Central memory CD8-positive, alpha-beta T cell (primary cell): ENCODE results near the gene UBE3A.

Experiments
- ATAC-seq: fragments of 150-1000 bp; cut with Tn5 transposase; replicated peaks from 2 replicates; pipeline ENCODE4 v1.10.0; 2022; ENCODE audit warnings: mild to moderate bottlenecking, moderate FRiP score, moderate number of reproducible peaks; ENCODE audit not compliant: poor library complexity, severe bottlenecking; ENCODE audit errors: extremely low read depth
- DNase-seq, 2 donors: peaks; one replicate each; pipeline ENCODE4 v3.0.0; 2021; ENCODE audit warnings: low spot score in 2 of 2
- H3K27ac Mint-ChIP-seq: one replicate; pipeline ENCODE4 v1.8.0; 2022; ENCODE audit warnings: low read depth, mild to moderate bottlenecking, moderate library complexity, mixed read lengths
- H3K27me3 Mint-ChIP-seq: one replicate; pipeline ENCODE4 v1.8.0; 2022; ENCODE audit warnings: mixed read lengths
- H3K36me3 Mint-ChIP-seq: one replicate; pipeline ENCODE4 v1.8.0; 2022; ENCODE audit warnings: mild to moderate bottlenecking, moderate library complexity, mixed read lengths; ENCODE audit not compliant: insufficient read depth
- H3K4me1 Mint-ChIP-seq: one replicate; pipeline ENCODE4 v1.8.0; 2022; ENCODE audit warnings: mixed read lengths
- H3K4me3 Mint-ChIP-seq: one replicate; pipeline ENCODE4 v1.8.0; 2022; ENCODE audit warnings: mild to moderate bottlenecking, moderate library complexity, mixed read lengths
- H3K9me3 Mint-ChIP-seq: one replicate; pipeline ENCODE4 v1.8.0; 2022; ENCODE audit warnings: mixed read lengths

UBE3A gene

GRCh38 chr15:25385986-25386385, 52.8 kb downstream of the UBE3A start:
- Mint-ChIP-seq H3K27me3 (no peaks in the 10 kb centered on the region), H3K27ac (no peak overlapping the region), H3K4me3 (no peak overlapping the region), H3K4me1 (peaks cover 77% of the 10 kb centered on the region), H3K36me3 (peaks cover 16% of the 10 kb centered on the region), H3K9me3 (no peaks in the 10 kb centered on the region)
- no peak for DNase-seq
- ATAC-seq: no peak

- H3K36me3 Mint-ChIP-seq: peaks cover 22% of the 10 kb centered on the region
- no peak for DNase-seq
- no peak for ATAC-seq
- peak overlapping the region; percentile 33 for H3K27ac Mint-ChIP-seq
- H3K9me3 Mint-ChIP-seq: no peaks in the 10 kb centered on the region
- peaks cover 55% of the 10 kb centered on the region for H3K4me1 Mint-ChIP-seq
- H3K4me3 Mint-ChIP-seq: no peak overlapping the region
- no peaks in the 10 kb centered on the region for H3K27me3 Mint-ChIP-seq
Observed at GRCh38 chr15:25381579-25381978, 57.2 kb downstream of the UBE3A start.

GRCh38 chr15:25378501-25378901, 60.3 kb downstream of the UBE3A start:
- DNase-seq (no peak), ATAC-seq (no peak)
- H3K36me3 Mint-ChIP-seq: peaks cover 27% of the 10 kb centered on the region
- peak overlapping the region; percentile 61 for H3K27ac Mint-ChIP-seq
- H3K4me1 Mint-ChIP-seq: peaks cover 30% of the 10 kb centered on the region
- H3K9me3 Mint-ChIP-seq: no peaks in the 10 kb centered on the region
- H3K27me3 Mint-ChIP-seq: no peaks in the 10 kb centered on the region
- H3K4me3 Mint-ChIP-seq: no peak overlapping the region

- Mint-ChIP-seq H3K27ac (no peak overlapping the region), H3K9me3 (no peaks in the 10 kb centered on the region), H3K4me3 (no peak overlapping the region), H3K27me3 (no peaks in the 10 kb centered on the region), H3K36me3 (peaks cover 39% of the 10 kb centered on the region), H3K4me1 (peaks cover 19% of the 10 kb centered on the region)
- DNase-seq (no peak), ATAC-seq (no peak)
Observed at GRCh38 chr15:25375557-25375956, 63.3 kb downstream of the UBE3A start.

GRCh38 chr15:25374143-25374542, 64.7 kb downstream of the UBE3A start:
- Mint-ChIP-seq H3K9me3 (no peaks in the 10 kb centered on the region), H3K27me3 (no peaks in the 10 kb centered on the region), H3K27ac (no peak overlapping the region), H3K4me1 (peaks cover 18% of the 10 kb centered on the region), H3K36me3 (peaks cover 41% of the 10 kb centered on the region), H3K4me3 (no peak overlapping the region)
- DNase-seq (no peak), ATAC-seq (no peak)

- no peaks in the 10 kb centered on the region for H3K27me3 Mint-ChIP-seq
- no peak for ATAC-seq
- H3K27ac Mint-ChIP-seq: no peak overlapping the region
- H3K9me3 Mint-ChIP-seq: no peaks in the 10 kb centered on the region
- H3K4me3 Mint-ChIP-seq: no peak overlapping the region
- peaks cover 41% of the 10 kb centered on the region for H3K36me3 Mint-ChIP-seq
- no peak for DNase-seq
- H3K4me1 Mint-ChIP-seq: peaks cover 18% of the 10 kb centered on the region
Observed at GRCh38 chr15:25372298-25372697, 66.5 kb downstream of the UBE3A start.

GRCh38 chr15:25368850-25369249, 70.0 kb downstream of the UBE3A start:
- Mint-ChIP-seq H3K27ac (no peak overlapping the region), H3K36me3 (peaks cover 27% of the 10 kb centered on the region), H3K4me3 (no peak overlapping the region), H3K9me3 (no peaks in the 10 kb centered on the region), H3K4me1 (peaks cover 26% of the 10 kb centered on the region), H3K27me3 (no peaks in the 10 kb centered on the region)
- DNase-seq: no peak
- no peak for ATAC-seq

- no peak for DNase-seq
- peak; percentile 14 for ATAC-seq
- no peaks in the 10 kb centered on the region for H3K9me3 Mint-ChIP-seq
- H3K27me3 Mint-ChIP-seq: no peaks in the 10 kb centered on the region
- H3K4me3 Mint-ChIP-seq: no peak overlapping the region
- peaks cover 20% of the 10 kb centered on the region for H3K4me1 Mint-ChIP-seq
- peak overlapping the region; percentile 23 for H3K27ac Mint-ChIP-seq
- H3K36me3 Mint-ChIP-seq: peaks cover 11% of the 10 kb centered on the region
Observed at GRCh38 chr15:25366058-25366457, 72.8 kb downstream of the UBE3A start.

- Mint-ChIP-seq H3K4me3 (no peak overlapping the region), H3K4me1 (peaks cover 8% of the 10 kb centered on the region), H3K27me3 (no peaks in the 10 kb centered on the region), H3K9me3 (no peaks in the 10 kb centered on the region), H3K36me3 (peaks cover 13% of the 10 kb centered on the region), H3K27ac (no peak overlapping the region)
- no peak for ATAC-seq
- no peak for DNase-seq
Observed at GRCh38 chr15:25362545-25362944, 76.3 kb downstream of the UBE3A start.

GRCh38 chr15:25347707-25348106, 91.1 kb downstream of the UBE3A start:
- no peaks in the 10 kb centered on the region for H3K27me3 Mint-ChIP-seq
- no peak overlapping the region for H3K4me3 Mint-ChIP-seq
- H3K9me3 Mint-ChIP-seq: no peaks in the 10 kb centered on the region
- no peak for ATAC-seq
- no peak overlapping the region for H3K27ac Mint-ChIP-seq
- no peak for DNase-seq
- peaks cover 15% of the 10 kb centered on the region for H3K36me3 Mint-ChIP-seq
- H3K4me1 Mint-ChIP-seq: peaks cover 11% of the 10 kb centered on the region

GRCh38 chr15:25346371-25346770, 92.5 kb downstream of the UBE3A start:
- DNase-seq (no peak), ATAC-seq (no peak)
- no peaks in the 10 kb centered on the region for H3K27me3 Mint-ChIP-seq
- no peak overlapping the region for H3K4me3 Mint-ChIP-seq
- H3K36me3 Mint-ChIP-seq: peaks cover 18% of the 10 kb centered on the region
- H3K9me3 Mint-ChIP-seq: no peaks in the 10 kb centered on the region
- H3K27ac Mint-ChIP-seq: no peak overlapping the region
- peaks cover 16% of the 10 kb centered on the region for H3K4me1 Mint-ChIP-seq

GRCh38 chr15:25345943-25346342, 92.9 kb downstream of the UBE3A start:
- H3K4me1 Mint-ChIP-seq: peaks cover 16% of the 10 kb centered on the region
- DNase-seq: no peak
- H3K27me3 Mint-ChIP-seq: no peaks in the 10 kb centered on the region
- no peak for ATAC-seq
- H3K4me3 Mint-ChIP-seq: no peak overlapping the region
- no peaks in the 10 kb centered on the region for H3K9me3 Mint-ChIP-seq
- peak overlapping the region; percentile 29 for H3K27ac Mint-ChIP-seq
- peaks cover 16% of the 10 kb centered on the region for H3K36me3 Mint-ChIP-seq

GRCh38 chr15:25342629-25343028, 96.2 kb downstream of the UBE3A start:
- ATAC-seq: no peak
- Mint-ChIP-seq H3K27me3 (no peaks in the 10 kb centered on the region), H3K27ac (no peak overlapping the region)

GRCh38 chr15:25339431-25339830, 99.4 kb downstream of the UBE3A start:
- Mint-ChIP-seq H3K36me3 (peaks cover 24% of the 10 kb centered on the region), H3K4me1 (peaks cover 5% of the 10 kb centered on the region), H3K4me3 (no peak overlapping the region), H3K27ac (no peak overlapping the region), H3K27me3 (no peaks in the 10 kb centered on the region), H3K9me3 (peaks cover 5% of the 10 kb centered on the region)
- DNase-seq (no peak), ATAC-seq (no peak)

More at GRCh38 chr15:25342629-25343028, 96.2 kb downstream of the UBE3A start:
- Mint-ChIP-seq H3K4me1 (peaks cover 16% of the 10 kb centered on the region), H3K36me3 (peaks cover 24% of the 10 kb centered on the region), H3K9me3 (no peaks in the 10 kb centered on the region), H3K4me3 (no peak overlapping the region)
- no peak for DNase-seq
